ENCODE data around the gene ABI2.

GRCh38 chr2:203444738-203445137 lies 116.5 kb downstream of the ABI2 start:
- TF ChIP-seq POLR2A (IDR thresholded peaks at IDR 0.05; ENCODE audit: low read length) (no peak), GATA1 (IDR thresholded peaks at IDR 0.05; ENCODE audit: low read depth, low read length) (no peak)

Data from erythroblast (primary cell).